Breast epithelium (tissue), 4 donors: ENCODE data around the gene SRGAP2C. TPM values are rescaled to one million over a fixed set of nuclear protein-coding genes. Genes with fewer than 3 reads are reported as not detected.
"Not testable (repeated sequence)": the region's sequence is repeated elsewhere in the genome, so short reads cannot be mapped to it uniquely, and the experiment has no call there.

Experiments used
- DNase-seq, 2 donors: peaks; one replicate each; pipeline ENCODE4 v3.0.0-alpha.2; 2019; ENCODE audit warnings: low spot score in 2 of 2
- H3K27ac ChIP-seq, 2 donors: fragments of 200-600 bp; sonication (generic) in 1 of 2; one replicate each; pipeline ENCODE4 v1.5.1; 2016 to 2019; ENCODE audit warnings: mild to moderate bottlenecking in 1 of 2
- H3K27me3 ChIP-seq, 2 donors: fragments of 200-600 bp; sonication (generic) in 1 of 2; one replicate each; pipeline versions ENCODE4 v1.5.1 to v1.6.0; 2017 to 2019; ENCODE audit warnings: control low read depth in 1 of 2, mild to moderate bottlenecking in 1 of 2
- H3K36me3 ChIP-seq: fragments of 200-600 bp; one replicate; pipeline ENCODE4 v1.5.1; 2019
- H3K4me1 ChIP-seq, 2 donors: fragments of 200-600 bp; sonication (generic); one replicate each; pipeline ENCODE4 v1.5.1; 2016 to 2019; ENCODE audit warnings: control low read depth in 1 of 2
- H3K4me3 ChIP-seq, 3 donors: fragments of 200-600 bp; sonication (generic); 1 replicate in 2 of 3; 2 replicates in 1 of 3; pipeline ENCODE4 v1.5.1; 2016 to 2019; ENCODE audit warnings: mild to moderate bottlenecking in 3 of 3, moderate library complexity in 2 of 3
- H3K9me3 ChIP-seq, 2 donors: fragments of 200-600 bp; sonication (generic) in 1 of 2; one replicate each; pipeline ENCODE4 v1.5.1; 2016 to 2019; ENCODE audit warnings: control low read depth in 1 of 2
- POLR2A ChIP-seq: fragments of 450-650 bp; IDR thresholded peaks from one replicate; pipeline ENCODE4 v1.6.1; 2016; ENCODE audit warnings: antibody characterized with exemption, mild to moderate bottlenecking, moderate library complexity
- intact Hi-C: fragments of 100-400 bp; cut with DNase I; formaldehyde crosslinking; loops from one replicate; pipeline ENCODE4 v1.15.1; 2023; ENCODE audit warnings: low total_unique reads
- total RNA-seq, 3 donors: library from RNA; depleted of rRNA; stranded (reverse); fragments of >200 nt; gene quantifications; one replicate each; pipeline ENCODE4 v1.1.0, GENCODE V29; 2016

Gene SRGAP2C
- total RNA-seq, result 10 to 100 TPM; 17.0 to 37.0 (median 17.7) TPM

DNA sequence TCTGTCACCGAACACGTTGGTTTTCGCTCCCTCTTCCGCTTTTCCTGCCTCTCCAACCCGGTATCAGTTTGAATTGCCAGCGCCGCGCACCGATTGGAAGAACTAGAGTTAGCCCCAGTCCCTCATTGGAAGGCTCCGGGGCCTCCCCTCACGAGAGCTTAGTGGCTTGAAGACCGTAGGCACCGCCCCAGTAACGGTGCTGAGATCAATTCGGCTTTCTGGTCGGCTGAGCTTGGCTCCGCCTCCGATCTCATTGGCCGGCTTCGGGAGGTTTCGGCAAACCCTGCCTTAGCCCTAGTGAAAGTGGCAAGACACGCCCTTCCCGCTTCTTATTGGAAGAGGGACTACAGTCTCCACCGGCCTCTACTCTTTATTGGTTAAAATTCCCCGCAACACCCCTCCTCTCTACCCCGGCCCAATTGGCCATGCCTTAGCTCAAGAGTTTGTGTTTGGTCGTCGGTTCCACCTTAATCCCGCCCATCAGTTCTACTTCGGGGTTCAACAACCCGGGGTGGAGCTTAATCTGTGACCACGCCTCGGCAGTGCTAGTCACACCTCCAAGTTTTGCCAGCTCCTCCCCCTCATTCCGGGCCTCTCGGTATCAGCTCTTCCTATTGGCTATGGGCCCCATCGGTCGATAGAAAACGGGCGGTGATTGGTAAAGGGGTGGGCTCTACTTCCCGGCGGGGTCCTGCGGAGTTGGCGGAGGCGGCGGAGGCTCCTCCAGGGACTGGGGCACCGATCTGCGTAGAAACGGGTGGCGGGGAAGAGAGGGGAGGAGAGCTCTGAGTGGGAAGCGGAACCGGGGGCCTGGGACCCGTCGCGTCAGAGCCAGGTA is at the start of gene SRGAP2C, which contains the start of gene FAM72B:
TSS of gene SRGAP2C (plus strand) at position 686 of the 838 bp plus-strand sequence. CDS start 2,472 bp downstream, outside the sequence.
TSS of gene FAM72B (minus strand) at position 51 of the 838 bp plus-strand sequence. CDS start 851 bp downstream, outside the sequence.
- DNase-seq, result peak; percentile 88 to 99
- H3K4me1 ChIP-seq, intact Hi-C loops, H3K36me3 ChIP-seq, H3K9me3 ChIP-seq, H3K27me3 ChIP-seq: not testable (repeated sequence)
- peak; percentile 37 for TF ChIP-seq POLR2A
- Histone ChIP-seq H3K4me3 (peak within 1 kb of the TSS; percentile 45 to 67 (median 50)), H3K27ac (peak within 1 kb of the TSS; percentile 60 to 88)

- DNase-seq, H3K27me3 ChIP-seq, H3K9me3 ChIP-seq, H3K4me1 ChIP-seq, H3K36me3 ChIP-seq, H3K27ac ChIP-seq, H3K4me3 ChIP-seq, intact Hi-C loops: not testable (repeated sequence)
Measured at GRCh38 chr1:121140393-121140792, 44.4 kb upstream of the SRGAP2C start.

DNA sequence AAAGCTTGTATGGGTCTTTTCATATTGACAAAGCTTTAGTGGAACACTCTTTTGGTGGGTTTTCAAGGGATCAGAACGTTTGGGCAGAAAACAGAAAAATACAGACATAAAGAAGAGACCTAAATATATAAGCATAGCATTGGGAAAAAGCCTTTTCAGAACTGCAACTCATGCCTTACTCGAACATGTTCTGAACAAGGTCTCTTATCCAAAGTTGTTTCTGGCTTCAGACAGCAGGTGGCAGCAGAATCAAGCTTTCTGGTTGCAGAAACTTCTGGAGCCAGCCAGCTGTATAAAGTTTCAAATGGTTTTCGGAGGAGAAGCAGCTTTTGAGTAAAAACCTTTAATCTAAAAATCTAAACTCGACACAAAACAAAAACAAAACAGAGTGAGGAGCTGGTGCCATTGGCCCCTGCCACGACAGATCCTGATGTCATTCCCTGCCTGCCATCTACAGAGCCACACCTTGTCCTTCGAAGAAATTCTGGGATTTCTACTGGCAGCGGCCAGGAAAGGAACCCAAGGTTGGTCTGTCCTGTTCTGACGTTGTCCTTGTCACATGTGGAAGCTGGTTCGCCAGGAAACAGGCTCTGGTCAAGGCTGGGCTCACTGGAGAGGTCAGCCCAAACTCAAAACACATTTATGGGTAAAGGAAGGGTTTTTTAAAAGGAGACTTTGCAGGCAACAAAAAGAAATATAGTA is 36.1 kb upstream of the SRGAP2C start:
- H3K4me3 ChIP-seq, DNase-seq, H3K4me1 ChIP-seq, H3K36me3 ChIP-seq, intact Hi-C loops, H3K9me3 ChIP-seq, H3K27ac ChIP-seq, H3K27me3 ChIP-seq: not testable (repeated sequence)

DNA sequence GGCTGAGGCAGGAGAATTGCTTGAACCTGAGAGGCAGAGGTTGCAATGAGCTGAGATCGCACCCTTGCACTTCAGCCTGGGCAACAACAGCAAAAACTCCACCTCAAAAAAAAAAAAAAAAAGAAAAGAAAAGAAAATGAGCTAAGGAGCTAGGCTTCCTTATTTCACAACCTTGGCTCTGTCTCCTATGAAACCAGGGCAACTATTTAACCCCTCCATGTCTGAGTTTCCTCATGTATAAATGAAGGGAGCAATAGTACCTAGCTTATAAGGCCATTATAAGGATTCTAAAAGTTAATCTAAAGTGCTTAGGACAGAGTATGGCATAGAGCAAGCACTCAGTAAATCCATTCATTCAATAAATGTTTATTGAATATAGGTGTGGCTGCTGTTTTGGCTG is 33.5 kb upstream of the SRGAP2C start:
- DNase-seq, H3K27me3 ChIP-seq, intact Hi-C loops, H3K9me3 ChIP-seq, H3K27ac ChIP-seq, H3K36me3 ChIP-seq, H3K4me1 ChIP-seq, H3K4me3 ChIP-seq: not testable (repeated sequence)

- H3K9me3 ChIP-seq, H3K36me3 ChIP-seq, H3K27ac ChIP-seq, H3K27me3 ChIP-seq, H3K4me3 ChIP-seq, H3K4me1 ChIP-seq, DNase-seq, intact Hi-C loops: not testable (repeated sequence)
Measured at GRCh38 chr1:121152788-121153187, 32.0 kb upstream of the SRGAP2C start.

DNA sequence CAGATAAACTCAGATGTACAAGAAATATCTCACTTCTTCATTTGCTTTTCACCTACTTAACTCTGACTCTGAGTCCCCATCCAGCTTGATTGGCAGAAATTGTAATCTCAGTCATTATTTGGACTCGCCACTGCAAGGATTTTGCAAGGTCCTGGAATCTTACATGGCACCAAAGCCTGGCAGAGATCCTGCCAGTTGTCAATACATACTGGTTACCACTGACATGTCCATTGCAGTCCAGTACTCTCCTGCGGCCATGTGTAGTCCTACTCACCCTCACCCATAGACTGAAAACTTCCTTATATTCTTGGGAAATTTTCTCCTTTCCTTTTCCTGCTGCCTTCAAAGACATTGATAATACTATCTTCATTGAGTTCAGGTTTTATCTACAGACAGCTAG is 30.0 kb upstream of the SRGAP2C start:
- H3K27me3 ChIP-seq, intact Hi-C loops: not testable (repeated sequence)

GRCh38 chr1:121155671-121156358 is 29.0 kb upstream of the SRGAP2C start:
- H3K4me3 ChIP-seq, H3K27me3 ChIP-seq, H3K27ac ChIP-seq, intact Hi-C loops, H3K4me1 ChIP-seq, H3K36me3 ChIP-seq, H3K9me3 ChIP-seq, DNase-seq: not testable (repeated sequence)

More for the DNA sequence above, 30.0 kb upstream of the SRGAP2C start:
- not testable (repeated sequence) for H3K4me3 ChIP-seq, H3K27ac ChIP-seq, H3K36me3 ChIP-seq, H3K4me1 ChIP-seq, H3K9me3 ChIP-seq, DNase-seq

DNA sequence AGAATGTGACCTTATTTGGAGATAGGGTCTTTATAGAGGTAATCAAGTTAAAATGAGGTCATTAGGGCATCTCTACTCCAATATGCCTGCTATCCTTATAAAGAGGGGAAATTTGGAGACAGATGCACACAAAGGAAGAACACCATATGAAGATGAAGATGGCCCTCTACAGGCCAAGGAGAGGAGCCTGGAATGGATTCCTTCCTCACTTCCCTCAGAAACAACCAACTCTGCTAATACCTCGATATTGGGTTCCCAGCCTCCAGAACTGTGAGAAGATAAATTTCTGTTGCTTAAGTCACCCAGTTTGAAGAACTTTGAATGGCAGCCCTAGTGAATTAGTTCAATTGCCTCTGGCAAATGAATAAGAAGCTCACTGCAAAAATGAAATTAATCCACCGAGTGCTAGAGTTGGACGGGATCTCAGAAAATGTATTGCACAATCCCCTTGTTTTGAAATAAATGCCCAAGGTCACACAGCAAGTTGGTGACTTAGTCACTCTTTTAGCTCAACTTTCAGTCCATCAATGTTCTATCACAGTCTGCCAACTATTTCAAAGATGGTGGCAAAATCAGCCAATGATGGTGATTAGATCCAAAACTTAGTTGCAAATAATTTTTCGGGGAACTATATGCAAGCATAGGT is 27.7 kb upstream of the SRGAP2C start:
- H3K4me3 ChIP-seq, H3K27ac ChIP-seq, H3K27me3 ChIP-seq, intact Hi-C loops, DNase-seq, H3K36me3 ChIP-seq, H3K9me3 ChIP-seq, H3K4me1 ChIP-seq: not testable (repeated sequence)

- H3K9me3 ChIP-seq, DNase-seq, H3K4me3 ChIP-seq, H3K27ac ChIP-seq, H3K4me1 ChIP-seq, intact Hi-C loops, H3K27me3 ChIP-seq, H3K36me3 ChIP-seq: not testable (repeated sequence)
Measured at GRCh38 chr1:121157609-121158008, 27.2 kb upstream of the SRGAP2C start.

- H3K27me3 ChIP-seq, H3K4me3 ChIP-seq, DNase-seq, H3K27ac ChIP-seq, H3K9me3 ChIP-seq, H3K4me1 ChIP-seq, intact Hi-C loops, H3K36me3 ChIP-seq: not testable (repeated sequence)
Measured at GRCh38 chr1:121160118-121160517, 24.7 kb upstream of the SRGAP2C start.

- H3K27me3 ChIP-seq, H3K9me3 ChIP-seq, H3K36me3 ChIP-seq, H3K4me1 ChIP-seq, H3K4me3 ChIP-seq, DNase-seq, H3K27ac ChIP-seq, intact Hi-C loops: not testable (repeated sequence)
Measured at GRCh38 chr1:121161199-121161901, 23.4 kb upstream of the SRGAP2C start.
